K562 treated with DMSO at 1 percent for 12 hours (cell line): ENCODE measurements around the gene FBXO39. TPM values are rescaled to one million over a fixed set of nuclear protein-coding genes. Genes with fewer than 3 reads are reported as not detected.

ENCODE experiments used
- total RNA-seq: library from RNA; unstranded; fragments of 300-600 nt; gene quantifications from 2 replicates; pipeline ENCODE4 v1.2.3, GENCODE V29; 2022; ENCODE audit not compliant: insufficient read depth

FBXO39 gene
- not detected in 2 replicates for total RNA-seq

DNA sequence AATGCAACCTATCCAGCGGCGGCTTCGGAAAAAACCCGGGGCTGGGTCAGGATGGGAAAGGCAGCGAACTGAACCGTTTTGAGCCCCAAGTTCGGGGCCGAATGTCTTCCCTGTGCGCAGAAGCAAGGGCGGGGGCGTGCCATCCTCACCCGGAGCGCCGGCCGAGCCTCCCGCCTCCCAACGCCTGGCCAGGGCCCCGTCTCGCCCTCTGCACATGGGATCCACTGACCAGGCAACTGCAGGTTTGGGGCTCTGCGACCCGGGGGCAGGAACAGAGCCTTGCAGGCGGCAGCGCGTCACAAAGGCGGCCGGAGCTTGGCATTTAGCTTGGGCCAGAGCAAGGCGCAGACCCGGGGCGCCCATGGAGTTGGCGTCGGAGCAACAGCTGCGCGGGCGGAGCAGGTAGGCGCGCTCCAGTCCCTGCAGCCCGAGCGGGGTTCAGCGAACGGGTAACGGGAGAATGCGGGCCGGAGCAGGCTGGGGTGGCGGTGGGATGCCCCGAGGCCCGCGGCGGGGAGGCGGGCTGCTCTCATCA lies at the start of gene FBXO39:
Gene FBXO39 (plus strand): TSS at position 345 of the 535 bp plus-strand sequence. CDS start 3,654 bp downstream, outside the sequence.

DNA sequence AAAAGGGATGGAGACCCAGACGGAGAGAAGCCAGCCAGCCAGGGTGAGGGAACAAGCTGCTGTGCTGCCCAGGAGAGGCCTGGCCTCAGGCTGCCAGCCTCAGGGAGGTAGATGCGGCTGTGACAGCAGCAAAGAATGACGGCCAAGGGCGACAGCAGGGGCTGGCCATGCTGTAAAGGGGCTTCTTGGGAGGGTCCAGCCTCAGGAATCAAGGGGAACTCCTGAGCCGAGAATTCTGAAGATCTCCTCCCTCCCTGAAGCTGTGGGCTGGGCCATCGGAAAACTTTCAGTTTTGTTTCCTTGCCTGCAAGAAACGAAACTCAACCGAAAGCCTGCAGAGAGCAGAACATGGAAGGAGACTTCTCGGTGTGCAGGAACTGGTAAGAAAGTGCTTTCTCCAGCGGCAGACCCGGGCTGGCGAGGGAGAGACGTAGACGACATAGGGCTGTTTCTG lies 20.3 kb upstream of the FBXO39 start, which contains the start of gene XAF1:
Gene XAF1 (plus strand): TSS at position 316 of the 454 bp plus-strand sequence. CDS start 33 bp downstream, at position 349.

DNA sequence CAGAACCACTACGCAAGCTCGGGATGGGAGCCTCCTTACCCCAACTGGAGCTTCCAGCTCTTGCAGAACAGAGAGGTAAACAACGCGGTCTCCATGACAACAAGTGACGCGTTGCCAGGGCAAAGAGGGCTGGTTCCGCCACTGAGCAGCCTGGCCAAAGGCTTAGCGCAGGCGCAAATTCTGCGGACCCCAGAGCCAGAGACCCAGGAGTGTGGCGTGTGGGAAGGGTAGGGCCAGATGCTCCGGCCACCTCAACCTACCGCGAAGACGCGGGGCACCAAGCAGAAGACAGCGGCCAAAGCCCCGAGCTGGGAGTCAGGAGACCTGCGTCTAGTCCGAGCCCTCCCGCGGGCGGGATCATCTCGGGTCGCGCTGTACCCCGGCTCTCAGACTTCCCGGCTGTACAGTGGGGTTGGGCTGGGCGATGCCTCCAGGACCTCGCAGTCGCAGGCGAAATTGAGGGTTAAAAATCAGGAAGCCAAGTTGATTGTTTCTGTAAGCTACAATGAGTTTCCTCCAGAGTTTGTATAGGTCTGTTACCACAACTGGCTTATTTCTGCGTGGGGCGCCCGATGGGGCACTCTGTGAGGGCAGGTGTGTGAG lies 55.7 kb downstream of the FBXO39 start, which contains the start of gene TEKT1:
Gene TEKT1 (minus strand): TSS at position 69 of the 603 bp plus-strand sequence. CDS start 1,353 bp downstream, outside the sequence.

Other genes starting within 250 kb of the FBXO39 start
- gene PITPNM3, start 219.7 kb upstream of the FBXO39 start, total RNA-seq = 0.14 and 0.26 TPM in 2 replicates
- 1.5 and 4.4 TPM in 2 replicates for gene KIAA0753, start 135.5 kb upstream of the FBXO39 start, total RNA-seq
- 80.7 and 111 TPM in 2 replicates for gene TXNDC17, start 135.2 kb upstream of the FBXO39 start, total RNA-seq
- gene MED31, start 124.6 kb upstream of the FBXO39 start, total RNA-seq = 4.5 and 6.6 TPM in 2 replicates
- gene C17orf100, start 124.5 kb upstream of the FBXO39 start, total RNA-seq = 2.3 and 2.7 TPM in 2 replicates
- 0.10 TPM in 1 of 2 replicates, not detected in the other for gene SLC13A5, start 62.8 kb upstream of the FBXO39 start, total RNA-seq
- 0.52 TPM in 1 of 2 replicates, not detected in the other for gene XAF1, start 20.2 kb upstream of the FBXO39 start, total RNA-seq
- not detected in 2 replicates for gene TEKT1, start 55.5 kb downstream of the FBXO39 start, total RNA-seq
- gene ALOX12, start 219.8 kb downstream of the FBXO39 start, total RNA-seq = 1.4 and 3.1 TPM in 2 replicates
- gene RNASEK, start 236.4 kb downstream of the FBXO39 start, total RNA-seq = 299 and 329 TPM in 2 replicates
- gene BCL6B, start 246.8 kb downstream of the FBXO39 start, total RNA-seq = 0.22 and 0.97 TPM in 2 replicates